HG03520 (cell line): ENCODE measurements around the gene SLC6A5.

Experiments
- ATAC-seq: cut with Tn5 transposase; IDR thresholded peaks from one replicate; pipeline ENCODE4 v1.9.1; 2021; ENCODE audit warnings: mild to moderate bottlenecking, moderate library complexity; ENCODE audit not compliant: unreplicated experiment

The SLC6A5 gene

DNA sequence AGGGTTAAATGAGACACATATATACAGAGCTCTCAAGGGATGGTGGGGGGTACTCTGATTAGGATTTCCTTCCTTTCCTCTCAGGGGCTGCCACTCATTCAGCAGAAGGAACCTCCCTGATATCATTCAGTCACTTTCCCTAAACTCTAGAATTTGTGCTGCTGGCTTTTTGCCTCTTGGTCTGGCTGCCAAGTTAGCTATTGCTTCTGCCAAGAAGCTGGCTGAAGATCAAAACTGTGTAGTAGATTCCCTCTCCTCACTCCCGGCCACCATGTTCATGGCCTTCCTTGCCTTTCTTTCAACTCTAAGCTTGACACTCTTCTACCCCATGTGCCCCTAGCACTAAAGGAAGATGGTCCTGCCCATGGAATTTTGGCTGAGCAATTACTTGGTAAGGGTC lies 18.7 kb downstream of the SLC6A5 start:
- ATAC-seq, result no peak

- no peak for ATAC-seq
These were observed 21.6 kb downstream of the SLC6A5 start for GRCh38 chr11:20620988-20621387.

DNA sequence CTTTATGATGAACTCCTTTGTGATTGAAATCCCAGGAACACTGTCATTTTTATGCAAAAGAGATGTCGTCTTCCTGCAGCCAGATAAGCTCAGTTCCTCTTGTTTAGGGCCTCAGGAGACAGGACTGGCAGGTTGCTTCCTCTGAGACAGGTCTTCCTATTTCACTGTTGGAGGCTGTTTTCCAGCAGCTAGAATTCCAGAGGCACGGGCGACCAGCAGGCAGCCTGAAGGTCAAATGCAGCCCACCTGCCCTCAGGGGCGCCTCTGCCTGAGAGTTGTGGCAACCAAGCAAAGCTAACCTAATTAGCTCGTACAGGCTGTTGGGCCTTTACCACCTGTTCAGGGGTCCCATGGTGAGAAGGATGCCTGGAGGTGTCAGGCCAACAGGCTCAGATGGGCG lies 22.3 kb downstream of the SLC6A5 start:
- ATAC-seq, result no peak

DNA sequence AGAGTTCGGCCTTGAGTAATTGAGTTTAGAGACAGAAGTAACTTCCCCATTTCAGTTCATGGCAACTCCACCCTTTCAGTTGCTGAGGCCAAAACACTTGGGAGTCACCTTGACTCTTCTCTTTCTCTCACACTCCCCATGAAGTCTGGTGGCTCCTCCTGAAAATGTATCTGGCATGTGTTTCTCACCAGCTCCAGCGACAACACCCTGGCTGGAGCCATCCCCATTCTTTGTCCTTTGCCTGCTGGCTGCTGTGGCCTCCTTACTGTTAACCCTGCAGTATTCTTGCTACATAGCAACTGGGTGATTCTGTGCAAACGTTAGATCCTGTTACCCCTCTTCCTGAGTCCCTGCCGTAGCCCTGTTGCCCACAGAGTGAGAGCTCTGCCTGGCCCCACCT lies 23.8 kb downstream of the SLC6A5 start:
- no peak for ATAC-seq

GRCh38 chr11:20626279-20626678 lies 26.9 kb downstream of the SLC6A5 start:
- no peak for ATAC-seq

GRCh38 chr11:20627026-20627425 lies 27.6 kb downstream of the SLC6A5 start:
- no peak for ATAC-seq

- ATAC-seq, result no peak
These were observed 28.3 kb downstream of the SLC6A5 start for GRCh38 chr11:20627701-20628100.

GRCh38 chr11:20631519-20632168 lies 32.2 kb downstream of the SLC6A5 start:
- ATAC-seq, result no peak

DNA sequence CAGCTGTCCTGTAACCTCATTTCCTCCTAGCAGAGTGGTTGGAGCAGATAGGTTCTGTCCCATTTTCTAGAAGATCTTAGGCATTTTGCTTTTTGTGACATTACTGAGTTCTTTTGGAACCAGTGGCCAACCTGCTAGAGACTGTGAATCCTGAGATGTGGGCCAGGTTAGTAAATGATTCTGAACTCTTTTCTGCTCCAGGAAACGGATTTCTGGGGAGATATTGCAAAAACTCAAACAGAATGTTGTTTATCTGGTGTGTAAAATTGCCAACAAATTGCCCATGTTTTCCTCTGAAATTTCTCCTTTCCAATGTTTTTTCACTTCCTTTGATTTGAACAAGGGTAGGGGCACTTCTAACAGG lies 32.7 kb downstream of the SLC6A5 start:
- no peak for ATAC-seq

GRCh38 chr11:20634044-20634443 lies 34.6 kb downstream of the SLC6A5 start:
- ATAC-seq, result no peak

- ATAC-seq, result no peak
These were observed 35.4 kb downstream of the SLC6A5 start for GRCh38 chr11:20634781-20635180.

- ATAC-seq, result no peak
These were observed 38.7 kb downstream of the SLC6A5 start for GRCh38 chr11:20638074-20638473.

DNA sequence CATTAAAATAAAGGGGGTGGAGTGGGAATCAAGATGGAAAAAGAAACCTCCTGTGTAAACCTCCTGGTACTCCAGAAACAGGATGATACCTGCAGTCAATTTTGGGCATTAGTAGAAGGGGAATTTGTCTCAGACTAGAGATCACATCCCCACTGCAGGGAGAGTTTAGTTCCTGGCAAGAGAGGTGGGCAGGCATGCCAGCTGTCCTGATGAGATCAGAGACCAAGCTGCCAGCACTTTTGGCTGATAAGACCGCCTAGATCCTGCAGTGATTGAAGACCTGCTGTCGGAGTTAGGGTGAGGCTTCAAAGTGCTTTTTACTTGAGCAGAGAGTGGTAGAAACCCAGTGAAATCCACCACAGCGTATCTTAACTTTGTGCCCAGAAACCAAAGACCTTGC lies 40.3 kb downstream of the SLC6A5 start:
- ATAC-seq, result no peak

DNA sequence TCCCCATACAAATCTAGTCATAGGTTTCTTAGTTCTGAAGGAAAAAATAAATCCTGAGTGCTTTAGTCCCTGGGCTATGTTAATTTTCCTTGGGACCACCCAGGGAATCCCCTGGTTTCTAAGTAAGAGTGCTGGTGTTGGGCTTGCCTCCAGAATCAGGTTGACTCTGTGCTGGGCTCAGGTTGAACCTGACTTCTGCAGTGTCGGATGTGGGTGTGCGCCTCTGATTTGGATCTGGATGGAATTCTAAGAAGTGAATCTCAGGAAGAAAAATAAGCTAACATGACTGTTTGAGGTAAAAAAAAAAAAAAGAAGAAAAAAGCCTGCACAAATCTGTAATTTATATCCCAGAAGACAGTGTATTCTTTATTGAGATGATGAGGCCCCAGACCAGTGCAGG lies 41.0 kb downstream of the SLC6A5 start:
- no peak for ATAC-seq

- no peak for ATAC-seq
These were observed 45.0 kb downstream of the SLC6A5 start for GRCh38 chr11:20644360-20644759.

DNA sequence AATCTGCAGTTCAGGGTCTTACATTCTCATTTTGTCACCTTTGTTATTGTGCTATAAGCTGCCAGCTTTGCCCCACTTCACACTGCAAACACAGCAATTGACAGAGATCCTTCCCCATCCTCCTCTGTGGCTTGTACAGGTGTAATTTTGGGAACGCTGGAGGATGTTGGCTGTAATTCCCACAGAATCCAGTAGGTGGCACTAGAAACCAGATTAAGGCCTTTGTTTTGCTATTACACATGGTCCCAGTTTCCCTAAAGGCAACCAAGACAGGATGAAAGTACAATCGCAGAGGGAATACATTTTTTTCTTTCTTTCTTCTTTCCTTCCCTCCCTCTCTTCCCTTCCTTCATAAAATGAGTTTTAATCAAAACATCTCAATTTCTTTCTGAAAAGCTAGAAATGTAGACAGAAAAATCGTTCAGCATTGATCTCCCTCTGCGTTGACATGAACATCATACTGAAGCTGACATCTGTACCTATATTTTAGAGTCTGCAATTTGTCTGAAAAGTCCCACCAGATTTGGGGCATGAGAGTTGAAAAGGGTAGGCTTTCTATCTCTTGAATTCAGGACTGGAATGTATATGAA lies 48.7 kb downstream of the SLC6A5 start:
- no peak for ATAC-seq

DNA sequence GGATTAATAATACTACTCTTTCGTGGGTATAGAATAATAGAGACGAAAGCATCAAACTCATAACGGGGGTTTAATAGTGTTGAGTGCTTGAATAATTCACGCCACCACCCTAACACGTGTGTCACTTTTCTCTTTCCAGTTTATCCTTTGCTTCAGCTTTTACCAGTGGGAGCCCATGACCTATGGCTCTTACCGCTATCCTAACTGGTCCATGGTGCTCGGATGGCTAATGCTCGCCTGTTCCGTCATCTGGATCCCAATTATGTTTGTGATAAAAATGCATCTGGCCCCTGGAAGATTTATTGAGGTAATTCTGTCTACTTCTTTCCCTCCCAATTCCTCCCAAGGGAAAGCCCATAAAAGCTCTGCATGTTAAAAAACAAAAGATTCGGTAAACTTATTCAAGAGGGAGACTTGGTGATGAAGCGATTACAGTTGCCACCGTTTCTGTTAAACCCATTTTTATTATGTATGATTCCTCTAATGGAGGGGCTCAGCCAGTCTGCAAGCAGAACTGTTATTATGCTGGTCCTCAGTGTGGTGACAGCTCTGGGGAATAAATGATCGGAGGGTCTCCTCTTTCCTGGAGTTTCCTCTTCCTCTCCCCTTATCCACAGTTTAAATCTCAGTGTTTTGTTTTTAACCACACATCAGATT lies 52.9 kb downstream of the SLC6A5 start:
- no peak for ATAC-seq

GRCh38 chr11:20654038-20654437 lies 54.6 kb downstream of the SLC6A5 start:
- no peak for ATAC-seq

GRCh38 chr11:20656901-20657300 lies 57.5 kb downstream of the SLC6A5 start:
- ATAC-seq, result no peak

- ATAC-seq, result no peak
These were observed 58.7 kb downstream of the SLC6A5 start for GRCh38 chr11:20658135-20658534.

GRCh38 chr11:20661445-20661844 lies 62.0 kb downstream of the SLC6A5 start:
- no peak for ATAC-seq

DNA sequence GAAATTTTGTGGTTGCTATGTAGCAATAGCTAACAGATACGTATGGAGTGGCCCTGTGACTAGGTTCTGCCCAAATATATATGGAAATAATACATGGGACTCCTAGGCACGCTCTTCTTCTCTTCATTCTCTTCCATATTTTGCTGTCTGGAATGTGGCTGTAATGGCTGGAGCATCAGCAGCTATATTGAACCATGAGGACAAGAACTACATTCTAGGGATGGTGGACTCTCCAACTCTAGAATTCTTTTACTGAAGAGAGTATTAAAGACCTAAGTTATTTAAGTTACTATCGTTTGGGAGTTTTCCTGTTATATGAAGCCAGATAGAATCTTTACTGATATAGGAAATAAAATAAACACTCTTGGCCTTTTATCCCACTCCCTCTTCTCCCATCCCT lies 62.4 kb downstream of the SLC6A5 start:
- no peak for ATAC-seq
